DMS 273 (cell line): ENCODE results near the gene TMEM183A.
"Not testable (repeated sequence)": the region's sequence is repeated elsewhere in the genome, so short reads cannot be mapped to it uniquely, and the experiment has no call there.

Experiments
- DNase-seq: peaks from one replicate; lab custom pipeline; 2025; ENCODE audit not compliant: unreplicated experiment; lab: John Stamatoyannopoulos, UW

TMEM183A gene

GRCh38 chr1:202987255-202987654 is 19.9 kb upstream of the TMEM183A start:
- DNase-seq, result no peak

GRCh38 chr1:202987922-202988583 is 19.1 kb upstream of the TMEM183A start:
- DNase-seq, result no peak

GRCh38 chr1:202989879-202990278 is 17.3 kb upstream of the TMEM183A start:
- no peak for DNase-seq

GRCh38 chr1:202991112-202991511 is 16.1 kb upstream of the TMEM183A start:
- no peak for DNase-seq

- no peak for DNase-seq
Observed at GRCh38 chr1:202994756-202995155, 12.4 kb upstream of the TMEM183A start.

GRCh38 chr1:202998836-202999750 is 8.1 kb upstream of the TMEM183A start:
- peak; percentile 84 for DNase-seq

GRCh38 chr1:203000217-203000944 is 6.8 kb upstream of the TMEM183A start:
- DNase-seq, result no peak

- no peak for DNase-seq
Observed at GRCh38 chr1:203001986-203002385, 5.2 kb upstream of the TMEM183A start.

- no peak for DNase-seq
Observed at GRCh38 chr1:203002951-203003350, 4.2 kb upstream of the TMEM183A start.

- not testable (repeated sequence) for DNase-seq
Observed at GRCh38 chr1:203005395-203006142, 1.6 kb upstream of the TMEM183A start.

- no peak for DNase-seq
Observed at GRCh38 chr1:203009185-203009584, 2.0 kb downstream of the TMEM183A start.

GRCh38 chr1:203011582-203011981 is 4.4 kb downstream of the TMEM183A start:
- DNase-seq, result no peak

- no peak for DNase-seq
Observed at GRCh38 chr1:203017061-203017460, 9.9 kb downstream of the TMEM183A start.

- peak; percentile 15 for DNase-seq
Observed at GRCh38 chr1:203017692-203018091, 10.5 kb downstream of the TMEM183A start.

- DNase-seq, result not testable (repeated sequence)
Observed at GRCh38 chr1:203022855-203023254, 15.7 kb downstream of the TMEM183A start.

GRCh38 chr1:203025686-203026030 is 18.5 kb downstream of the TMEM183A start:
- no peak for DNase-seq

GRCh38 chr1:203026031-203026665 is 19.0 kb downstream of the TMEM183A start, which contains the start of gene PPFIA4:
Gene PPFIA4 (plus strand): TSS chr1:203026491. CDS start chr1:203039009, 12,518 bp downstream.
- peak; percentile 98 for DNase-seq

GRCh38 chr1:203026666-203027663 is 19.8 kb downstream of the TMEM183A start:
- peak; percentile 59 for DNase-seq
